ENCODE data around the gene USP8.

- TF ChIP-seq CTCF (conservative IDR thresholded peaks at IDR 0.05; ENCODE audit: low read depth, low read length), result no peak
- no peak for TF ChIP-seq EZH2 (IDR thresholded peaks at IDR 0.05; ENCODE audit: borderline replicate concordance, low read depth, low read length, poor library complexity, severe bottlenecking)
Observed at GRCh38 chr15:50431204-50431603, 7.0 kb downstream of the USP8 start.

Measured in A673 (cell line).